GM12878 (cell line): ENCODE measurements around the gene MAD2L2.

Source experiments
- CTCF ChIP-seq, 3 experiments: IDR thresholded peaks in 2 of 3; conservative IDR thresholded peaks in 1 of 3; 2 replicates each; pipeline ENCODE4 v1.5.1; 2011; ENCODE audit warnings: low read depth in 3 of 3, low read length in 3 of 3, mild to moderate bottlenecking in 3 of 3, control low read depth in 2 of 3, moderate library complexity in 2 of 3, inconsistent platforms in 1 of 3, mixed read lengths in 1 of 3; ENCODE audit not compliant: control insufficient read depth in 2 of 3, insufficient read depth in 1 of 3; ENCODE audit errors: extremely low read depth in 1 of 3
- ELK1 ChIP-seq: IDR thresholded peaks from 2 replicates; pipeline ENCODE4 v1.6.1; 2012; ENCODE audit warnings: low read depth, low read length, improper control_type of control experiment
- MXI1 ChIP-seq: fragments of 150-350 bp; IDR thresholded peaks from 2 replicates; pipeline ENCODE4 v1.6.1; 2011; ENCODE audit warnings: low read depth, mild to moderate bottlenecking, inconsistent platforms, low read length, improper control_type of control experiment
- NRF1 ChIP-seq: conservative IDR thresholded peaks from 2 replicates; pipeline ENCODE4 v1.6.1; 2011; ENCODE audit warnings: mild to moderate bottlenecking, low read depth, low read length, improper control_type of control experiment
- POLR2A ChIP-seq: IDR thresholded peaks from 2 replicates; pipeline ENCODE4 v1.6.1; 2011; ENCODE audit warnings: low read depth, mild to moderate bottlenecking, low read length
- POLR2AphosphoS5 ChIP-seq: IDR thresholded peaks from 2 replicates; pipeline ENCODE4 v1.6.1; 2011; ENCODE audit warnings: mild to moderate bottlenecking, low read length, inconsistent platforms
- REST ChIP-seq: IDR thresholded peaks from 2 replicates; pipeline ENCODE4 v1.6.1; 2012; ENCODE audit warnings: mild to moderate bottlenecking, low read depth, low read length
- SMAD5 ChIP-seq: IDR thresholded peaks from 2 replicates; pipeline ENCODE4 v1.6.1; 2016; ENCODE audit warnings: antibody characterized with exemption, low read depth
- TCF12 ChIP-seq: IDR thresholded peaks from 2 replicates; pipeline ENCODE4 v1.6.1; 2011; ENCODE audit warnings: low read depth, mild to moderate bottlenecking, low read length
- ZZZ3 ChIP-seq: IDR thresholded peaks from 2 replicates; pipeline ENCODE4 v1.6.1; 2011; ENCODE audit warnings: low read depth; ENCODE audit not compliant: control insufficient read depth, insufficient read length

GRCh38 chr1:11628767-11629166, 52.2 kb downstream of the MAD2L2 start:
- no peak for TF ChIP-seq CTCF (IDR thresholded peaks at IDR 0.05 in 2 of 3, conservative IDR thresholded peaks at IDR 0.05 in 1 of 3; ENCODE audit: control insufficient read depth in 2 of 3, extremely low read depth in 1 of 3, insufficient read depth in 1 of 3, low read depth in 3 of 3, low read length in 3 of 3)
- TF ChIP-seq POLR2A, result no peak
- no peak for TF ChIP-seq REST
- no peak for TF ChIP-seq TCF12
- no peak for TF ChIP-seq MXI1
- TF ChIP-seq SMAD5, result no peak
- TF ChIP-seq ELK1, result no peak
- TF ChIP-seq NRF1, result no peak
- no peak for TF ChIP-seq ZZZ3
- TF ChIP-seq POLR2AphosphoS5, result no peak
